Ishikawa (cell line): ENCODE data around the gene ALDH3B1.

Experiments used
- CEBPB ChIP-seq: IDR thresholded peaks from 2 replicates; pipeline ENCODE4 v1.6.1; 2012
- CREB1 ChIP-seq: IDR thresholded peaks from 2 replicates; pipeline ENCODE4 v1.6.1; 2012; ENCODE audit warnings: low read depth
- EGR1 ChIP-seq: IDR thresholded peaks from 2 replicates; pipeline ENCODE4 v1.6.1; 2012
- EP300 ChIP-seq: IDR thresholded peaks from 2 replicates; pipeline ENCODE4 v1.6.1; 2012; ENCODE audit warnings: borderline replicate concordance
- FOXM1 ChIP-seq: IDR thresholded peaks from 2 replicates; pipeline ENCODE4 v1.6.1; 2012; ENCODE audit warnings: low read depth, borderline replicate concordance
- NFIC ChIP-seq: IDR thresholded peaks from 2 replicates; pipeline ENCODE4 v1.6.1; 2012
- RAD21 ChIP-seq: IDR thresholded peaks from 2 replicates; pipeline ENCODE4 v1.6.1; 2012; ENCODE audit warnings: low read depth
- TAF1 ChIP-seq: IDR thresholded peaks from 2 replicates; pipeline ENCODE4 v1.6.1; 2012; ENCODE audit warnings: low read depth, mild to moderate bottlenecking
- TCF12 ChIP-seq: IDR thresholded peaks from 2 replicates; pipeline ENCODE4 v1.6.1; 2012; ENCODE audit warnings: low read depth
- TEAD4 ChIP-seq: IDR thresholded peaks from 2 replicates; pipeline ENCODE4 v1.6.1; 2012
- YY1 ChIP-seq: IDR thresholded peaks from 2 replicates; pipeline ENCODE4 v1.6.1; 2012; ENCODE audit warnings: low read depth
- ZBTB7A ChIP-seq: IDR thresholded peaks from 2 replicates; pipeline ENCODE4 v1.6.1; 2012; ENCODE audit warnings: low read depth
- TF ChIP-seq, protein P1 (sequence below): IDR thresholded peaks from 2 replicates; pipeline ENCODE4 v1.6.1; 2012
- TF ChIP-seq, protein P2 (sequence below): IDR thresholded peaks from 2 replicates; pipeline ENCODE4 v1.6.1; 2012; ENCODE audit warnings: low read depth, mild to moderate bottlenecking
- TF ChIP-seq, protein P3 (sequence below): IDR thresholded peaks from 2 replicates; pipeline ENCODE4 v1.6.1; 2012

The ALDH3B1 gene

DNA sequence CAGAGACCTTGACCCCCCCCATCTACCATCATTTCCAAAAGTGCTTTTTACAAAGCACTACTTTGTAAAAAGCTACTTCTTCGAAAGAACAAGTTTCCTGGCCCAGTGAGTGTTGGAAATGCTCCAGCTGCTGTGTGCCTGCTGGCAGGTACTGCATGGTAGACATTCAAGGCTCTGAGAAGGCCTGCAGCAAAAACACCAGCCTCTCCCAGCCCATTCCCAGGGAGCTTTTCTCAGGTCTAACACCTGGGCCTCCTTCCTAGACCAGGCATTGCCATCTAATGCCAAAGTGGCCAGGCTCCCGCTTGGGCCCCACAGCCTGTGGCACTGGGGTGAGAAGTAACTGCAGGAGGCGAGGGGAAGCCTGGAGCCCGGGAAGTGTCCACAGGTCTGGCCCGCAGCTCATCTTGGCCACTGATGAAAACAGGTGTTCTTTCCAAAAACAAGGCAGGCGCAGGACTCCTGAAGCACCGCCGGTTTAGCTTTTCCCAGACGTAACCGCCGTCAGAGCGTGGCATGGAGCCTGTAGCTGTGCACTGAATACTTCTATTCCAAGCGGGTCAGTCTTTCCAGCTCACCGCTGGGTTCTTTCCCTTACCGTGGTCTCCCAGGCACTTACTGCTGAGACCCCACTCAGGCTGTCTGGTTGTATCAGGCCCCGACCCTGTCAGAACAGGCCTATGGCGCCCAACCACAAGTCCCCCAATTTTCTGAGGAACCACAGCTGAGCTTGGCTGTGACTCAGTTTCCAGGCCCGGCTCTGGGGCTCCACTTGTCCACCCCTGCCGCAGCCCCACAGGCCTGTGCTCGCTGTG, 27.5 kb downstream of the ALDH3B1 start:
- TF ChIP-seq CREB1 (no peak), TCF12 (no peak), NFIC (no peak), CEBPB (no peak), TAF1 (no peak), EP300 (no peak), FOXM1 (no peak), RAD21 (no peak), EGR1 (no peak), ZBTB7A (no peak), YY1 (no peak), TEAD4 (no peak)
- TF ChIP-seq, protein P1, sequence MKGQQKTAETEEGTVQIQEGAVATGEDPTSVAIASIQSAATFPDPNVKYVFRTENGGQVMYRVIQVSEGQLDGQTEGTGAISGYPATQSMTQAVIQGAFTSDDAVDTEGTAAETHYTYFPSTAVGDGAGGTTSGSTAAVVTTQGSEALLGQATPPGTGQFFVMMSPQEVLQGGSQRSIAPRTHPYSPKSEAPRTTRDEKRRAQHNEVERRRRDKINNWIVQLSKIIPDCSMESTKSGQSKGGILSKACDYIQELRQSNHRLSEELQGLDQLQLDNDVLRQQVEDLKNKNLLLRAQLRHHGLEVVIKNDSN, result no peak
- TF ChIP-seq, protein P2, sequence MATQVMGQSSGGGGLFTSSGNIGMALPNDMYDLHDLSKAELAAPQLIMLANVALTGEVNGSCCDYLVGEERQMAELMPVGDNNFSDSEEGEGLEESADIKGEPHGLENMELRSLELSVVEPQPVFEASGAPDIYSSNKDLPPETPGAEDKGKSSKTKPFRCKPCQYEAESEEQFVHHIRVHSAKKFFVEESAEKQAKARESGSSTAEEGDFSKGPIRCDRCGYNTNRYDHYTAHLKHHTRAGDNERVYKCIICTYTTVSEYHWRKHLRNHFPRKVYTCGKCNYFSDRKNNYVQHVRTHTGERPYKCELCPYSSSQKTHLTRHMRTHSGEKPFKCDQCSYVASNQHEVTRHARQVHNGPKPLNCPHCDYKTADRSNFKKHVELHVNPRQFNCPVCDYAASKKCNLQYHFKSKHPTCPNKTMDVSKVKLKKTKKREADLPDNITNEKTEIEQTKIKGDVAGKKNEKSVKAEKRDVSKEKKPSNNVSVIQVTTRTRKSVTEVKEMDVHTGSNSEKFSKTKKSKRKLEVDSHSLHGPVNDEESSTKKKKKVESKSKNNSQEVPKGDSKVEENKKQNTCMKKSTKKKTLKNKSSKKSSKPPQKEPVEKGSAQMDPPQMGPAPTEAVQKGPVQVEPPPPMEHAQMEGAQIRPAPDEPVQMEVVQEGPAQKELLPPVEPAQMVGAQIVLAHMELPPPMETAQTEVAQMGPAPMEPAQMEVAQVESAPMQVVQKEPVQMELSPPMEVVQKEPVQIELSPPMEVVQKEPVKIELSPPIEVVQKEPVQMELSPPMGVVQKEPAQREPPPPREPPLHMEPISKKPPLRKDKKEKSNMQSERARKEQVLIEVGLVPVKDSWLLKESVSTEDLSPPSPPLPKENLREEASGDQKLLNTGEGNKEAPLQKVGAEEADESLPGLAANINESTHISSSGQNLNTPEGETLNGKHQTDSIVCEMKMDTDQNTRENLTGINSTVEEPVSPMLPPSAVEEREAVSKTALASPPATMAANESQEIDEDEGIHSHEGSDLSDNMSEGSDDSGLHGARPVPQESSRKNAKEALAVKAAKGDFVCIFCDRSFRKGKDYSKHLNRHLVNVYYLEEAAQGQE, result no peak
- TF ChIP-seq, protein P3, sequence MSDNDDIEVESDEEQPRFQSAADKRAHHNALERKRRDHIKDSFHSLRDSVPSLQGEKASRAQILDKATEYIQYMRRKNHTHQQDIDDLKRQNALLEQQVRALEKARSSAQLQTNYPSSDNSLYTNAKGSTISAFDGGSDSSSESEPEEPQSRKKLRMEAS, result no peak

DNA sequence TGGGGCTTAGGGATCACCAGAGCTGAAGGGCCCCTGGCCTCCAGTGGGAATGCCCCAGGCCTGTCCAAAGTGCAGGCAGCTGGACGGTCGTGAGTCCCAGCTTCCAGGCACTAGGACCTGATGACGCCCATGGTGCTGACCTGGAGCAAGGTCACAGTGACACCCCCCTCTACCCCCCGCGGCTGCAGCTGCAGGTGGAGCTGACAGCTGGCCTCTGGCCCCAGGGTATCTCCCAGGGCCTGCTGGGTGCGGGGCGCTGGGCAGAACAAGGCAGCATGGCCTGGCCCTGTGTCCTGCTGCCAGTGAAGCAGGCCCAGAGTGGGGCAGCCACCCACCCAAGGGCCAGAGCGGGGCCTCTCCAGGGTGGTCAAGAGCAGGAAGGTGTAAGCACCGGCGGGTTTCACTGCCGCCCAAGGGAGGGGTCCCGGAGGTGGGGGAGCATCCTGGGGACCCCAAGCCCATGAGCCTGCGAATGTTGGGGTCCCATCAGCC, 28.1 kb downstream of the ALDH3B1 start:
- TF ChIP-seq, protein P3, result no peak
- TF ChIP-seq TAF1, result no peak
- TF ChIP-seq EGR1, result no peak
- TF ChIP-seq TEAD4, result no peak
- 0 out of 2 replicates have a peak, but pooled peaks have one; percentile 4 for TF ChIP-seq NFIC
- TF ChIP-seq FOXM1, result no peak
- peak; percentile 39; the same call in 1 of the 2 replicates for TF ChIP-seq TCF12
- TF ChIP-seq, protein P2, result no peak
- TF ChIP-seq CREB1, result no peak
- TF ChIP-seq RAD21, result no peak
- TF ChIP-seq, protein P1, result no peak
- peak; percentile 2; the same call in 1 of the 2 replicates for TF ChIP-seq ZBTB7A
- no peak for TF ChIP-seq YY1

DNA sequence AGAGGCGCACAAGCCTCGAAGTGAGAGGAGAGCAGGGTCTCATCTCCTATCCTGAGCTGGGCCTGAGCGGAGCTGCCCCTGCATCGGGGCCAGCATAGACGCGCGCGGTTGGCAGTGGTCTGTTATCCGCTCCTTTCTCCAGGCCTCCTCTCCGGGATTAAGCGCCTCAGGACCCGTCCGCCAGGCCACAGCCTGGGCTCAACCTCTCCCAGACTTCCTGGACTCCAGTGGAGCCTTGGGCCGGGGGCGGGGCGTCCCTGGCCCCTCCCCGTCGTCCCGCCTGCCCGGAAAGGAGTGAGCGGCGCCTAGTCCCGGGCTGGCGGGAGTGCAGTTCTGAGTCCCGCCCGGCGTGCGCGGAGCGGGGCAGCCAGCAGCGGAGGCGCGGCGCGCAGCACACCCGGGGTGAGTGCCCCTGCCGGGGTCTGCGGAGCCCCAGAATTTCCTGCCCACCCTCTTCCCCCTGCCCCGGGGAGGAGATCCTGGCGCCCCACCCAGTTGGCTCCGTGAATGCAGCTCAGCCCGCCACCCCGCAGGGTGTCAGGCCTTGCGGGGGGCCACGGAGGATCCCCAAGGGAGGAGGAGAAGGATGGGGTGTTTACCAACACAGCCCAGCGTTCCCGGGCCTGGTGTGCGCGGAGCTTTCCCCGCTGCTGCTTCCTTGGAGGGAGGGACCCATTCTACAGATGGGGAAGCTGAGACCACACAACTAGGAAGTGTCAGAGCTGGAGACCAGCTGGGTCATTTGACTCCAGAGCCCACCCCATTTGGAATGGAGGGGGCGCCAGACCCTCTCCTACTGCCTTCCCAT, 28.8 kb downstream of the ALDH3B1 start, which contains the start of gene TCIRG1:
Gene TCIRG1 (plus strand): TSS at position 308 of the 808 bp plus-strand sequence. CDS start 2,247 bp downstream, outside the sequence.
- TF ChIP-seq ZBTB7A (peak; percentile 38; the same call in 1 of the 2 replicates), TCF12 (peak; percentile 2; the same call in 1 of the 2 replicates), EGR1 (no peak), TAF1 (peak; percentile 61; the same call in 1 of the 2 replicates)

DNA sequence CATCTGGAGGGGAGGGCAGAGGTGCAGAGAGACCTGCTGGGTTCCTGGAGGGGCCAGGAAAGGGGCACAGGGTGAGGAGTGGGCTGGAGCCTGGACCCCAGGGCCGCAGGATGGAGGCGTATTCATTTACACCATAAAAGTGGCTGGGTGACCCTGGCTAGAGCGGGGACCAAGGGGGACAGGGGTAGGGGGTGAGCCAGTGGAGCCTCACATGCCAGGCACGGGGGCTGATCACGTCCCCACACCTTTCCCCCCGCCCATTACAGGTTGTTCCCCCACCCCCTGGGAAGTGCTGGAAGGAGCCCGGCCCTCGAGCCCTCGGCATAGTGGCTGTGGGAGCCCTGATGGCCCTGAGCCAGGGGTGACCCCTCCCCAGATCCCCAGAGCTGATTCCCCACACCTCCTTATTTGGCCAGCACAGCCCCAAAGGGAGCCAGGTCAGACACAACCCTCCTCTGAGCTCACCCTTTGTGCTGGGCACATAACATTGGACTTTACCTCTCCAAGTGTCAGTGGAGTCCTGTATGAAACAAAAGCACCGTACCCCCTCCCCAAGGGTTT, 29.5 kb downstream of the ALDH3B1 start:
- TF ChIP-seq TEAD4, result no peak
- no peak for TF ChIP-seq TAF1
- TF ChIP-seq, protein P1, result no peak
- no peak for TF ChIP-seq FOXM1
- TF ChIP-seq NFIC, result no peak
- TF ChIP-seq EP300, result no peak
- TF ChIP-seq, protein P3, result no peak
- TF ChIP-seq CREB1, result no peak
- TF ChIP-seq, protein P2, result no peak
- no peak for TF ChIP-seq EGR1
- no peak for TF ChIP-seq CEBPB
- no peak for TF ChIP-seq ZBTB7A
- TF ChIP-seq YY1, result no peak
- no peak for TF ChIP-seq TCF12
- no peak for TF ChIP-seq RAD21
